RWPE2 (cell line): Measurements from ENCODE around the gene CDON.

Experiments used
- ATAC-seq: fragments of 200-7000 bp; cut with Tn5 transposase; 3 replicates; pipeline ENCODE4 v1.9.1; 2021; ENCODE audit warnings: low read depth
- DNase-seq: peaks from one replicate; pipeline ENCODE4 v3.0.0-alpha.2; 2020; ENCODE audit warnings: low spot score
- H3K27ac ChIP-seq: fragments of 450-650 bp; 2 replicates; pipeline ENCODE4 v1.5.1; 2017; ENCODE audit warnings: mild to moderate bottlenecking; ENCODE audit not compliant: poor library complexity, severe bottlenecking
- H3K27me3 ChIP-seq: fragments of 250-450 bp; sonication (Bioruptor Pico); 2 replicates; pipeline ENCODE4 v1.5.1; 2021; ENCODE audit warnings: mild to moderate bottlenecking, moderate library complexity; ENCODE audit not compliant: insufficient read depth, poor library complexity, severe bottlenecking
- H3K36me3 ChIP-seq: fragments of 250-450 bp; sonication (Bioruptor Pico); 2 replicates; pipeline ENCODE4 v1.5.1; 2020; ENCODE audit warnings: low read depth, mild to moderate bottlenecking, moderate library complexity
- H3K4me1 ChIP-seq: fragments of 250-450 bp; sonication (Bioruptor Pico); 2 replicates; pipeline ENCODE4 v1.5.1; 2021; ENCODE audit warnings: mild to moderate bottlenecking, moderate library complexity; ENCODE audit not compliant: insufficient read depth, poor library complexity, severe bottlenecking
- H3K4me3 ChIP-seq: fragments of 250-450 bp; sonication (Bioruptor Pico); 2 replicates; pipeline ENCODE4 v1.5.1; 2021; ENCODE audit warnings: mild to moderate bottlenecking, moderate library complexity; ENCODE audit not compliant: severe bottlenecking
- H3K9me3 ChIP-seq: fragments of 250-450 bp; sonication (Bioruptor Pico); 2 replicates; pipeline ENCODE4 v1.5.1; 2021; ENCODE audit warnings: mild to moderate bottlenecking, moderate library complexity; ENCODE audit not compliant: severe bottlenecking
- CTCF ChIP-seq: fragments of 450-650 bp; IDR thresholded peaks from one replicate; pipeline ENCODE4 v1.5.1; 2017; ENCODE audit warnings: mild to moderate bottlenecking, moderate library complexity; ENCODE audit not compliant: poor library complexity, severe bottlenecking

The CDON gene

GRCh38 chr11:125949271-125950177 lies 113.1 kb downstream of the CDON start:
- no peak for DNase-seq
- no peak for TF ChIP-seq CTCF
- H3K27me3 ChIP-seq = no peaks in the 10 kb centered on the region
- no peaks in the 10 kb centered on the region for H3K9me3 ChIP-seq
- H3K4me3 ChIP-seq = no peak overlapping the region
- peaks cover 18% of the 10 kb centered on the region for H3K4me1 ChIP-seq
- ATAC-seq = no peak
- H3K36me3 ChIP-seq = no peaks in the 10 kb centered on the region
- H3K27ac ChIP-seq = no peak overlapping the region

GRCh38 chr11:125948278-125949051 lies 114.2 kb downstream of the CDON start:
- Histone ChIP-seq H3K36me3 (no peaks in the 10 kb centered on the region), H3K4me3 (no peak overlapping the region), H3K9me3 (no peaks in the 10 kb centered on the region), H3K27me3 (no peaks in the 10 kb centered on the region), H3K27ac (no peak overlapping the region), H3K4me1 (peaks cover 13% of the 10 kb centered on the region)
- DNase-seq = no peak
- ATAC-seq = no peak
- TF ChIP-seq CTCF = no peak

GRCh38 chr11:125947419-125948277 lies 115.0 kb downstream of the CDON start:
- Histone ChIP-seq H3K27me3 (no peaks in the 10 kb centered on the region), H3K27ac (no peak overlapping the region), H3K36me3 (no peaks in the 10 kb centered on the region), H3K9me3 (no peaks in the 10 kb centered on the region), H3K4me1 (peaks cover 5% of the 10 kb centered on the region), H3K4me3 (no peak overlapping the region)
- ATAC-seq = no peak
- no peak for TF ChIP-seq CTCF
- DNase-seq = no peak

- no peaks in the 10 kb centered on the region for H3K4me1 ChIP-seq
- ATAC-seq (no peak), DNase-seq (no peak)
- no peaks in the 10 kb centered on the region for H3K27me3 ChIP-seq
- TF ChIP-seq CTCF = no peak
- no peaks in the 10 kb centered on the region for H3K9me3 ChIP-seq
- H3K4me3 ChIP-seq = no peak overlapping the region
- no peak overlapping the region for H3K27ac ChIP-seq
- H3K36me3 ChIP-seq = no peaks in the 10 kb centered on the region
Observed at GRCh38 chr11:125946712-125947418, 115.8 kb downstream of the CDON start.
